HCT116 (cell line): ENCODE measurements around the gene NGEF. TPM values are rescaled to one million over a fixed set of nuclear protein-coding genes. Genes with fewer than 3 reads are reported as not detected.

ENCODE experiments used
- ATAC-seq: fragments of 200-7000 bp; cut with Tn5 transposase; 2 replicates; pipeline ENCODE4 v1.9.1; 2020; ENCODE audit warnings: mild to moderate bottlenecking, moderate library complexity
- BruUV-seq: library from RNA; stranded (reverse); fragments of 400-500 nt; replicated peaks from 2 replicates; lab custom pipeline; 2021; lab: Mats Ljungman, UMichigan
- CTCF ChIA-PET: fragments of 300-600 bp; sonication (Branson Sonifier 250); formaldehyde crosslinking; loops from one replicate; lab custom pipeline; 2021; ENCODE audit warnings: antibody characterized with exemption; lab: Charles Lee
- POLR2A ChIA-PET: fragments of 300-600, 350-600 bp; sonication (Branson Sonifier 250); formaldehyde crosslinking; loops from one replicate; lab custom pipeline; 2021; ENCODE audit warnings: antibody characterized with exemption; lab: Charles Lee
- RAD21 ChIA-PET, 2 experiments: fragments of 300-600 bp; sonication (Branson Sonifier 250); formaldehyde crosslinking; loops; one replicate each; lab custom pipeline; 2023; ENCODE audit warnings: low total read pairs in 2 of 2; ENCODE audit not compliant: uncharacterized antibody in 2 of 2, unreplicated experiment in 2 of 2, low non-redundant PET in 1 of 2; lab: Charles Lee
- DNase-seq: peaks from one replicate; pipeline ENCODE4 v3.0.0-alpha.2; 2010; ENCODE audit warnings: low read depth, low spot score
- H2AFZ ChIP-seq: fragments of 200-600 bp; shearing (Covaris generic), sonication (generic); 2 replicates; pipeline ENCODE4 v1.6.1; 2017; ENCODE audit warnings: low read depth, mixed run types, mixed read lengths, antibody characterized with exemption, low read length; ENCODE audit not compliant: poor library complexity, severe bottlenecking
- H3K27ac ChIP-seq: 2 replicates; pipeline ENCODE4 v1.5.1; 2012; ENCODE audit warnings: low read depth, low read length
- H3K27me3 ChIP-seq: fragments of 200-600 bp; sonication (generic); 2 replicates; pipeline ENCODE4 v1.6.1; 2016; ENCODE audit warnings: mixed run types, low read length, mixed read lengths; ENCODE audit not compliant: insufficient read depth
- H3K36me3 ChIP-seq, 2 experiments: fragments of 200-500 bp in 1 of 2; fragments of 200-600 bp in 1 of 2; sonication (Bioruptor generic) in 1 of 2; sonication (generic) in 1 of 2; 2 replicates each; pipeline versions ENCODE4 v1.5.1 to v1.6.1; 2014 to 2016; ENCODE audit warnings: low read length in 2 of 2, inconsistent platforms in 1 of 2, mixed read lengths in 1 of 2, mixed run types in 1 of 2; ENCODE audit not compliant: insufficient read depth in 2 of 2, control insufficient read depth in 1 of 2
- H3K4me1 ChIP-seq, 2 experiments: fragments of 200-600 bp in 1 of 2; sonication (generic) in 1 of 2; 2 replicates each; pipeline versions ENCODE4 v1.5.1 to v1.6.1; 2012 to 2017; ENCODE audit warnings: low read length in 2 of 2, inconsistent platforms in 1 of 2, mild to moderate bottlenecking in 1 of 2, mixed read lengths in 1 of 2, mixed run types in 1 of 2, moderate library complexity in 1 of 2; ENCODE audit not compliant: insufficient read depth in 2 of 2, control insufficient read depth in 1 of 2
- H3K4me2 ChIP-seq: fragments of 200-600 bp; sonication (generic); 2 replicates; pipeline ENCODE4 v1.6.1; 2017; ENCODE audit warnings: mixed run types, low read length, mixed read lengths
- H3K4me3 ChIP-seq, 2 experiments: fragments of 200-600 bp in 1 of 2; sonication (generic) in 1 of 2; replicated peaks in 1 of 2; 2 replicates each; pipeline ENCODE4 v1.5.1; 2011 to 2016; ENCODE audit warnings: low read length in 2 of 2, control low read depth in 1 of 2, low read depth in 1 of 2, mild to moderate bottlenecking in 1 of 2, mixed read lengths in 1 of 2, mixed run types in 1 of 2
- H3K79me2 ChIP-seq: fragments of 200-600 bp; sonication (generic); 2 replicates; pipeline ENCODE4 v1.6.1; 2017; ENCODE audit warnings: mild to moderate bottlenecking, mixed run types, low read length, moderate library complexity, mixed read lengths; ENCODE audit not compliant: insufficient read depth
- H3K9ac ChIP-seq: fragments of 200-600 bp; sonication (generic); 2 replicates; pipeline ENCODE4 v1.6.1; 2016; ENCODE audit warnings: low read length, mixed read lengths
- H3K9me2 ChIP-seq: fragments of 200-600 bp; sonication (generic), shearing (Covaris generic); 2 replicates; pipeline ENCODE4 v1.6.1; 2017; ENCODE audit warnings: mixed run types, mild to moderate bottlenecking, moderate library complexity; ENCODE audit not compliant: insufficient read depth
- H3K9me3 ChIP-seq, 2 experiments: fragments of 200-500 bp in 1 of 2; fragments of 200-600 bp in 1 of 2; sonication (Bioruptor generic) in 1 of 2; sonication (generic) in 1 of 2; 2 replicates each; pipeline ENCODE4 v1.6.1; 2014 to 2017; ENCODE audit warnings: low read length in 2 of 2, mixed read lengths in 2 of 2, inconsistent platforms in 1 of 2, low read depth in 1 of 2, mild to moderate bottlenecking in 1 of 2, mixed run types in 1 of 2, moderate library complexity in 1 of 2; ENCODE audit not compliant: control insufficient read depth in 1 of 2, insufficient read depth in 1 of 2
- H4K20me1 ChIP-seq: fragments of 200-600 bp; sonication (generic), shearing (Covaris generic); 2 replicates; pipeline ENCODE4 v1.6.1; 2017; ENCODE audit warnings: mixed run types, mild to moderate bottlenecking, moderate library complexity; ENCODE audit not compliant: insufficient read depth
- ATF3 ChIP-seq: IDR thresholded peaks from 2 replicates; pipeline ENCODE4 v1.6.1; 2012
- CBX3 ChIP-seq: IDR thresholded peaks from 2 replicates; pipeline ENCODE4 v1.6.1; 2012; ENCODE audit warnings: low read depth
- CEBPB ChIP-seq: IDR thresholded peaks from 2 replicates; pipeline ENCODE4 v1.6.1; 2012; ENCODE audit warnings: low read depth
- CTCF ChIP-seq, 3 experiments: fragments of 200-600 bp in 1 of 3; sonication (generic) in 1 of 3; IDR thresholded peaks in 2 of 3; conservative IDR thresholded peaks in 1 of 3; 2 replicates each; pipeline ENCODE4 v1.5.1; 2012 to 2017; ENCODE audit warnings: low read depth in 2 of 3, low read length in 2 of 3, antibody characterized with exemption in 1 of 3, borderline replicate concordance in 1 of 3, control low read depth in 1 of 3, mild to moderate bottlenecking in 1 of 3, mixed read lengths in 1 of 3, mixed run types in 1 of 3, moderate library complexity in 1 of 3; ENCODE audit not compliant: insufficient read depth in 1 of 3
- EGR1 ChIP-seq: IDR thresholded peaks from 2 replicates; pipeline ENCODE4 v1.6.1; 2012; ENCODE audit warnings: low read depth
- ELF1 ChIP-seq: IDR thresholded peaks from 2 replicates; pipeline ENCODE4 v1.6.1; 2012; ENCODE audit warnings: low read depth, borderline replicate concordance
- EZH2 ChIP-seq: fragments of 200-600 bp; sonication (generic); IDR thresholded peaks from 2 replicates; pipeline ENCODE4 v1.6.1; 2017; ENCODE audit warnings: antibody characterized with exemption, mixed run types
- EZH2phosphoT487 ChIP-seq: fragments of 200-600 bp; IDR thresholded peaks from 2 replicates; pipeline ENCODE4 v1.6.1; 2018; ENCODE audit warnings: antibody characterized with exemption, borderline replicate concordance
- FOSL1 ChIP-seq: IDR thresholded peaks from 2 replicates; pipeline ENCODE4 v1.6.1; 2012; ENCODE audit warnings: low read depth
- MAX ChIP-seq: IDR thresholded peaks from 2 replicates; pipeline ENCODE4 v1.6.1; 2012
- POLR2AphosphoS5 ChIP-seq: IDR thresholded peaks from 2 replicates; pipeline ENCODE4 v1.6.1; 2011; ENCODE audit warnings: mild to moderate bottlenecking, low read depth, low read length, moderate library complexity
- RAD21 ChIP-seq: IDR thresholded peaks from 2 replicates; pipeline ENCODE4 v1.6.1; 2012; ENCODE audit warnings: low read depth, mild to moderate bottlenecking
- SIN3A ChIP-seq: IDR thresholded peaks from 2 replicates; pipeline ENCODE4 v1.6.1; 2012; ENCODE audit warnings: low read depth
- SP1 ChIP-seq: IDR thresholded peaks from 2 replicates; pipeline ENCODE4 v1.6.1; 2012; ENCODE audit warnings: low read depth
- SRF ChIP-seq: IDR thresholded peaks from 2 replicates; pipeline ENCODE4 v1.6.1; 2012; ENCODE audit warnings: low read depth
- TCF7L2 ChIP-seq: IDR thresholded peaks from 2 replicates; pipeline ENCODE4 v1.7.0; 2011; ENCODE audit warnings: borderline replicate concordance, inconsistent platforms; ENCODE audit not compliant: insufficient read depth, insufficient read length; ENCODE audit errors: extremely low read depth
- YY1 ChIP-seq: IDR thresholded peaks from 2 replicates; pipeline ENCODE4 v1.6.1; 2011; ENCODE audit warnings: low read length, low read depth, moderate library complexity, mild to moderate bottlenecking; ENCODE audit not compliant: insufficient replicate concordance; ENCODE audit errors: extremely low read depth
- ZBTB33 ChIP-seq: IDR thresholded peaks from 2 replicates; pipeline ENCODE4 v1.6.1; 2011; ENCODE audit warnings: mild to moderate bottlenecking, low read length, moderate library complexity; ENCODE audit not compliant: insufficient replicate concordance; ENCODE audit errors: extremely low read depth
- ZFX ChIP-seq: fragments of 450-650 bp; IDR thresholded peaks from 2 replicates; pipeline ENCODE4 v1.6.1; 2017
- ZNF274 ChIP-seq: fragments of 200-500 bp; sonication (Bioruptor generic); IDR thresholded peaks from 2 replicates; pipeline ENCODE4 v1.6.1; 2014; ENCODE audit warnings: mild to moderate bottlenecking, low read depth, low read length, inconsistent platforms
- intact Hi-C: fragments of 100-400 bp; cut with micrococcal nuclease; formaldehyde crosslinking; loops from 2 replicates; pipeline ENCODE4 v1.10.0; 2022
- total RNA-seq: library from RNA; stranded (reverse); gene quantifications from one replicate; pipeline ENCODE4 v1.2.1, GENCODE V29; 2021; ENCODE audit not compliant: unreplicated experiment

NGEF gene
- total RNA-seq, 1 experiment from 2014 or later: 12.6 TPM

- H4K20me1 ChIP-seq: no peaks in the 10 kb centered on the region
- no peak overlapping the region for H3K9ac ChIP-seq
- no peak overlapping the region for H3K27ac ChIP-seq
- TF ChIP-seq POLR2AphosphoS5 (no peak), EZH2 (no peak), EZH2phosphoT487 (no peak), SP1 (no peak), CTCF (IDR thresholded peaks at IDR 0.05 in 2 of 3, conservative IDR thresholded peaks at IDR 0.05 in 1 of 3; ENCODE audit: borderline replicate concordance in 1 of 3, insufficient read depth in 1 of 3, low read depth in 2 of 3, low read length in 2 of 3) (no peak), ZBTB33 (no peak), ZFX (no peak), FOSL1 (no peak), SRF (no peak), TCF7L2 (no peak), MAX (no peak), SIN3A (no peak), EGR1 (no peak), RAD21 (no peak), ZNF274 (no peak), CBX3 (no peak), CEBPB (no peak), ATF3 (no peak), YY1 (no peak), ELF1 (no peak)
- H3K4me3 ChIP-seq: no peak overlapping the region
- H3K9me2 ChIP-seq: no peaks in the 10 kb centered on the region
- no peak overlapping the region for H3K4me2 ChIP-seq
- no peak overlapping the region for H2AFZ ChIP-seq
- no peaks in the 10 kb centered on the region for H3K79me2 ChIP-seq
- intact Hi-C loops: no loop called here
- no peaks in the 10 kb centered on the region for H3K9me3 ChIP-seq
- POLR2A ChIA-PET: no interaction called here
- peaks cover 36 to 44% of the 10 kb centered on the region in 2 experiments for H3K4me1 ChIP-seq
- no peak for ATAC-seq
- no peak for DNase-seq
- BruUV-seq: no TSS peak
- CTCF ChIA-PET: no interaction called here
- H3K27me3 ChIP-seq: no peaks in the 10 kb centered on the region
- H3K36me3 ChIP-seq: no peaks in the 10 kb centered on the region
- RAD21 ChIA-PET: no interaction called here
These were observed 35.6 kb downstream of the NGEF start for GRCh38 chr2:232977438-232977971.
